ENCODE measurements around the gene LGR4.

The LGR4 gene

DNA sequence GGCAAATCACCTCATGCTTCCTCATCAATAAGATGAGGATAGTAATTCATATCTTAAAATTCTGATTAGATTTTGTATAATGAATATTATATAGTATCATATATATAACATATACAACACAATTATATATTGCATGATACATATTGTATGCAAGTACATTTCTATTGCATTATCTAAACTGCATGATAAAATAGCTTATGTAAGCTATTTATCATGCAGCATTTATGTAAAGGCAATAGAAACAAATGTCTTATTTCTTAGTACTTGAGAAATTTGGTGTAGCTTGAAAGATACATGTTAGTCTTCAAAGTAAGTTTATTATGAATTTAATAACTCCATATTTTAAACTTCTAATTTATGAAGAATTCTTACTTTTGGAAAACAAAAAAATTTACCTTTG is 28.5 kb upstream of the LGR4 start:
- CTCF ChIA-PET: interaction anchor here (0.9 kb wide), 1 partner anchor 12 kb away, joined by 3 read pairs; no protein-coding TSS in a partner anchor
- no peak for TF ChIP-seq CTBP1 (IDR thresholded peaks at IDR 0.05; ENCODE audit: borderline replicate concordance)
- no peak for TF ChIP-seq FOXK2 (IDR thresholded peaks at IDR 0.05)
- no peak for TF ChIP-seq HDGF (IDR thresholded peaks at IDR 0.05; ENCODE audit: borderline replicate concordance)
- no peak for TF ChIP-seq SUZ12 (IDR thresholded peaks at IDR 0.05)
- TF ChIP-seq ZNF384 (IDR thresholded peaks at IDR 0.05): no peak
- TF ChIP-seq BHLHE40 (IDR thresholded peaks at IDR 0.05; ENCODE audit: borderline replicate concordance): no peak
- TF ChIP-seq, protein P1, sequence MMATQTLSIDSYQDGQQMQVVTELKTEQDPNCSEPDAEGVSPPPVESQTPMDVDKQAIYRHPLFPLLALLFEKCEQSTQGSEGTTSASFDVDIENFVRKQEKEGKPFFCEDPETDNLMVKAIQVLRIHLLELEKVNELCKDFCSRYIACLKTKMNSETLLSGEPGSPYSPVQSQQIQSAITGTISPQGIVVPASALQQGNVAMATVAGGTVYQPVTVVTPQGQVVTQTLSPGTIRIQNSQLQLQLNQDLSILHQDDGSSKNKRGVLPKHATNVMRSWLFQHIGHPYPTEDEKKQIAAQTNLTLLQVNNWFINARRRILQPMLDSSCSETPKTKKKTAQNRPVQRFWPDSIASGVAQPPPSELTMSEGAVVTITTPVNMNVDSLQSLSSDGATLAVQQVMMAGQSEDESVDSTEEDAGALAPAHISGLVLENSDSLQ (IDR thresholded peaks at IDR 0.05): no peak
- TF ChIP-seq LEF1 (IDR thresholded peaks at IDR 0.05; ENCODE audit: borderline replicate concordance): no peak
- TF ChIP-seq FOXA1 (IDR thresholded peaks at IDR 0.05): no peak
- no peak for TF ChIP-seq SP1 (IDR thresholded peaks at IDR 0.05)
- no peak for TF ChIP-seq FOXM1 (IDR thresholded peaks at IDR 0.05; ENCODE audit: borderline replicate concordance)
- TF ChIP-seq ELF4 (IDR thresholded peaks at IDR 0.05): no peak
- TF ChIP-seq NFRKB (IDR thresholded peaks at IDR 0.05): no peak
- no peak for TF ChIP-seq L3MBTL2 (conservative IDR thresholded peaks at IDR 0.05)
- TF ChIP-seq TARDBP (IDR thresholded peaks at IDR 0.05): no peak
- no peak for TF ChIP-seq ARNT (IDR thresholded peaks at IDR 0.05)
- POLR2A ChIA-PET: no interaction called here
- DNase-seq (ENCODE audit: extremely low spot score): no peak

DNA sequence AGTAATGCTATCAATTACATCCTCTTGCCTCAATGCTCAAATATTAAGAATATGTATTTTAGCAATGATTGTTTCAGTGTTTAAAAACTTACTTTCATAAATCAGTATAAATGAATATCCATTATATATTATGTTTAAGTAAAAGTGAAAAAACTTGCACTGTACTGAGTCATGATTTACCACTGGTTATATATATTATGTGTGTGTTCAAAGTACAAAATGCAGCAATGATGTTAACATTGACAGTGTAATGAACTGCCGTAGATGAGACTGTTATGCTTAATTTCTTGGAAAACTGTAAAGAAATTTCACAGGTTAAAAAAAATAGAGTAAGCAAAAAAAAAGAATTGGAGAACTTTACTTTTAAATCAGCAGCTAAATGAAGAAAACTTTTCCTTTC is 25.3 kb upstream of the LGR4 start:
- TF ChIP-seq LEF1 (IDR thresholded peaks at IDR 0.05; ENCODE audit: borderline replicate concordance): no peak
- TF ChIP-seq ARNT (IDR thresholded peaks at IDR 0.05): no peak
- TF ChIP-seq NFRKB (IDR thresholded peaks at IDR 0.05): no peak
- no peak for TF ChIP-seq FOXM1 (IDR thresholded peaks at IDR 0.05; ENCODE audit: borderline replicate concordance)
- no peak for TF ChIP-seq TARDBP (IDR thresholded peaks at IDR 0.05)
- no peak for TF ChIP-seq HDGF (IDR thresholded peaks at IDR 0.05; ENCODE audit: borderline replicate concordance)
- TF ChIP-seq SUZ12 (IDR thresholded peaks at IDR 0.05): no peak
- TF ChIP-seq CTBP1 (IDR thresholded peaks at IDR 0.05; ENCODE audit: borderline replicate concordance): no peak
- no peak for TF ChIP-seq ZNF384 (IDR thresholded peaks at IDR 0.05)
- TF ChIP-seq FOXA1 (IDR thresholded peaks at IDR 0.05): no peak
- TF ChIP-seq, protein P1 (IDR thresholded peaks at IDR 0.05): no peak
- TF ChIP-seq SP1 (IDR thresholded peaks at IDR 0.05): no peak
- TF ChIP-seq FOXK2 (IDR thresholded peaks at IDR 0.05): no peak
- TF ChIP-seq L3MBTL2 (conservative IDR thresholded peaks at IDR 0.05): no peak
- TF ChIP-seq BHLHE40 (IDR thresholded peaks at IDR 0.05; ENCODE audit: borderline replicate concordance): no peak
- no peak for TF ChIP-seq ELF4 (IDR thresholded peaks at IDR 0.05)
- CTCF ChIA-PET: interaction anchor here (0.6 to 1.4 kb wide), 8 partner anchors 10 to 354 kb away, joined by 3 to 8 read pairs (median 4); no protein-coding TSS in a partner anchor
- POLR2A ChIA-PET: no interaction called here
- DNase-seq (ENCODE audit: extremely low spot score): no peak

DNA sequence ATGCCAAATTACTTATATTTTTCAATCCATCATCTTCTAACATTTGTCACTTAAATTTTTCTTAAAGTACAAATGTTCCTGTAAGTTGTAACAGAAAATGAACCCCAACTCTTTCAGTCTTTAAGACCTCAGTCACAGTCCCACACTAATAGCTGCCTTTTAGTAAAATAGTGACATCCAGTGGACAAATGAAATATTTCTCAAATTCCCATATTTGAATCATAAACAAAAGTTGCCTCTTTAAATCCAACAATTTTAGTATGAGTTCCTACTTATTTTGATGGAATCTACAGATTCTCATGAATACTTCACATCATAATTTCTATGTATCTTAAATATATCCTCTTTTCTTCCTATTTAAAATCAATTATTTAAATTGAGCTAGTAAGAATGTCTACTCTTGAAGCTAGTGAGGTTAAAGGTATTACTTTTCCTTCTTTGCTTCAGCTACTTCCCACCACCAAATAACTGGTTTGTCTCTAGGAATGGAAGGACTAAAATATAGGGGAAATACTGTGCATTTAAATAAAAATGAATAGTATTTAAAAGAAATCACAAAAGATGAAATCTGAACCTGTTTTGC is 24.8 kb upstream of the LGR4 start:
- TF ChIP-seq L3MBTL2 (conservative IDR thresholded peaks at IDR 0.05) (no peak), CTBP1 (IDR thresholded peaks at IDR 0.05; ENCODE audit: borderline replicate concordance) (no peak), BHLHE40 (IDR thresholded peaks at IDR 0.05; ENCODE audit: borderline replicate concordance) (no peak), FOXA1 (IDR thresholded peaks at IDR 0.05) (no peak), LEF1 (IDR thresholded peaks at IDR 0.05; ENCODE audit: borderline replicate concordance) (no peak), NFRKB (IDR thresholded peaks at IDR 0.05) (no peak), ELF4 (IDR thresholded peaks at IDR 0.05) (no peak), TARDBP (IDR thresholded peaks at IDR 0.05) (no peak), SUZ12 (IDR thresholded peaks at IDR 0.05) (no peak), SP1 (IDR thresholded peaks at IDR 0.05) (no peak), FOXM1 (IDR thresholded peaks at IDR 0.05; ENCODE audit: borderline replicate concordance) (no peak), FOXK2 (IDR thresholded peaks at IDR 0.05) (no peak), HDGF (IDR thresholded peaks at IDR 0.05; ENCODE audit: borderline replicate concordance) (no peak), ARNT (IDR thresholded peaks at IDR 0.05) (no peak), ZNF384 (IDR thresholded peaks at IDR 0.05) (no peak)
- TF ChIP-seq, protein P1 (IDR thresholded peaks at IDR 0.05): no peak
- DNase-seq (ENCODE audit: extremely low spot score): no peak
- ChIA-PET POLR2A (no interaction called here), CTCF (interaction anchor here (0.8 to 1.4 kb wide), 6 partner anchors 9 to 339 kb away, joined by 3 to 8 read pairs (median 4); no protein-coding TSS in a partner anchor)

DNA sequence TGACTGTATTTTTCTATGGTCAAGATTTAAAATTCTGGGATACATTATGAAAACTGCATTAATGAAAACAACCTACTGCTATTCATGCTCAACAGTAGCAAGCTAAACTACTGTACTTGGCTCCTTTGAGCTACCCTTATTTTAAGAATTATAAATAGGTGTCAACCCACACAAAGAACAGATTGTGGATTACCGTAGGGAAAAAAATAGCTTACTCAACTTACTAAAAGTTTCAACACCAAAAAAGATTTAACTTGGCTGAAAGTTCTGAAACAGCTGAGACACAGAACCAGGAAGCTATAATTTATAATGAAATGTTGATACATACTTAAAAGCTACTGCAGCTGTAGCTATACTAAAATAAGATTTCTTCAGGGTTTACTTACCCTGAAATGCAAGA is 23.9 kb upstream of the LGR4 start:
- CTCF ChIA-PET: interaction anchor here (0.6 to 1.4 kb wide), 7 partner anchors 25 to 1387 kb away, joined by 3 to 12 read pairs (median 4); no protein-coding TSS in a partner anchor
- POLR2A ChIA-PET: no interaction called here
- TF ChIP-seq CTBP1 (IDR thresholded peaks at IDR 0.05; ENCODE audit: borderline replicate concordance) (no peak), NFRKB (IDR thresholded peaks at IDR 0.05) (no peak), ARNT (IDR thresholded peaks at IDR 0.05) (no peak), FOXK2 (IDR thresholded peaks at IDR 0.05) (no peak), TARDBP (IDR thresholded peaks at IDR 0.05) (no peak), FOXM1 (IDR thresholded peaks at IDR 0.05; ENCODE audit: borderline replicate concordance) (no peak), ZNF384 (IDR thresholded peaks at IDR 0.05) (no peak), ELF4 (IDR thresholded peaks at IDR 0.05) (no peak), FOXA1 (IDR thresholded peaks at IDR 0.05) (no peak), SUZ12 (IDR thresholded peaks at IDR 0.05) (no peak), SP1 (IDR thresholded peaks at IDR 0.05) (no peak), BHLHE40 (IDR thresholded peaks at IDR 0.05; ENCODE audit: borderline replicate concordance) (no peak), L3MBTL2 (conservative IDR thresholded peaks at IDR 0.05) (no peak)
- TF ChIP-seq, protein P1 (IDR thresholded peaks at IDR 0.05): no peak
- no peak for DNase-seq (ENCODE audit: extremely low spot score)

Measured in HEK293T (cell line).